Measurements from ENCODE around the gene CACNA1B. TPM values are rescaled to one million over a fixed set of nuclear protein-coding genes. Genes with fewer than 3 reads are reported as not detected.

Gene CACNA1B
- total and polyA plus RNA-seq, 2 of the 13 experiments (the other 11 are each of a cell fraction or from before 2014, with no cell fraction given) = under 0.01 to 0.04 TPM

- TF ChIP-seq SOX13 (IDR thresholded peaks at IDR 0.05) (no peak), SOX13 (CRISPR knock-in tag; conservative IDR thresholded peaks at IDR 0.05 in 1 of 2, IDR thresholded peaks at IDR 0.05 in 1 of 2) (no peak), MAZ (IDR thresholded peaks at IDR 0.05; ENCODE audit: borderline replicate concordance, low read depth, low read length) (no peak), MAZ (CRISPR knock-in tag; IDR thresholded peaks at IDR 0.05; ENCODE audit: low read depth) (no peak), PCBP1 (IDR thresholded peaks at IDR 0.05; ENCODE audit: borderline replicate concordance, low read depth, low read length) (no peak), ZNF615 (CRISPR knock-in tag; IDR thresholded peaks at IDR 0.05; ENCODE audit: borderline replicate concordance) (no peak), EED (CRISPR knock-in tag; IDR thresholded peaks at IDR 0.05) (no peak), ZNF484 (CRISPR knock-in tag; IDR thresholded peaks at IDR 0.05; ENCODE audit: borderline replicate concordance, low read depth) (no peak), HOXD1 (CRISPR knock-in tag; IDR thresholded peaks at IDR 0.05) (no peak), MED1 (CRISPR knock-in tag; IDR thresholded peaks at IDR 0.05) (no peak), TAF15 (IDR thresholded peaks at IDR 0.05; ENCODE audit: low read depth, low read length, poor library complexity, severe bottlenecking) (no peak)
Observed at GRCh38 chr9:137838576-137838975, 39.0 kb upstream of the CACNA1B start (continued).

- no TSS peak for BruUV-seq (replicated peaks)
- WGBS (ENCODE audit: low lambda C conversion rate) = 61% methylated on average over 9 of the region's 9 CpGs
- TF ChIP-seq ESRRA (CRISPR knock-in tag; IDR thresholded peaks at IDR 0.05; ENCODE audit: low read depth) (no peak), ZNF225 (CRISPR knock-in tag; IDR thresholded peaks at IDR 0.05) (no peak), ZNF570 (CRISPR knock-in tag; IDR thresholded peaks at IDR 0.05; ENCODE audit: borderline replicate concordance) (no peak), ZNF101 (CRISPR knock-in tag; IDR thresholded peaks at IDR 0.05; ENCODE audit: borderline replicate concordance, low read depth) (no peak), TERF1 (CRISPR knock-in tag; IDR thresholded peaks at IDR 0.05) (no peak), SP2 (CRISPR knock-in tag; IDR thresholded peaks at IDR 0.05) (no peak), GATAD1 (CRISPR knock-in tag; IDR thresholded peaks at IDR 0.05) (no peak), SMYD3 (CRISPR knock-in tag; IDR thresholded peaks at IDR 0.05) (no peak), ZKSCAN8 (CRISPR knock-in tag; IDR thresholded peaks at IDR 0.05; ENCODE audit: borderline replicate concordance) (no peak), ZNF263 (CRISPR knock-in tag; IDR thresholded peaks at IDR 0.05) (no peak), RARA (CRISPR knock-in tag; IDR thresholded peaks at IDR 0.05) (no peak), ZNF878 (CRISPR knock-in tag; IDR thresholded peaks at IDR 0.05) (no peak), RFX3 (CRISPR knock-in tag; IDR thresholded peaks at IDR 0.05) (no peak), BCL3 (CRISPR knock-in tag; IDR thresholded peaks at IDR 0.05) (no peak)
Observed at GRCh38 chr9:137843355-137843754, 34.2 kb upstream of the CACNA1B start.

More at GRCh38 chr9:137843355-137843754, 34.2 kb upstream of the CACNA1B start:
- Histone ChIP-seq H3K27ac (ENCODE audit: extremely low read length, insufficient read depth, low read length) (no peak overlapping the region), H3K36me3 (replicated peaks in 1 of 2; ENCODE audit: control insufficient read depth in 1 of 2, insufficient read depth in 2 of 2, low read length in 2 of 2) (no peaks in the 10 kb centered on the region), H3K9ac (ENCODE audit: insufficient read depth, low read depth, low read length) (no peak overlapping the region), H2AFZ (ENCODE audit: low read length) (no peak overlapping the region), H3K27me3 (ENCODE audit: control insufficient read depth in 1 of 2, insufficient read depth in 2 of 2, low read length in 2 of 2) (no peaks in the 10 kb centered on the region), H4K20me1 (ENCODE audit: insufficient read depth, low read length) (no peaks in the 10 kb centered on the region), H3K4me2 (ENCODE audit: low read depth, low read length) (no peak overlapping the region), H3K9me3 (ENCODE audit: low read length) (no peaks in the 10 kb centered on the region), H3K4me3 (replicated peaks in 1 of 3; ENCODE audit: insufficient read depth in 1 of 3, low read depth in 2 of 3, low read length in 3 of 3) (no peak overlapping the region), H3K4me1 (ENCODE audit: insufficient read depth, low read length) (no peaks in the 10 kb centered on the region), H3K79me2 (ENCODE audit: insufficient read depth, low read length) (no peaks in the 10 kb centered on the region)
- in situ Hi-C loops (cut with HindIII; ENCODE audit: extremely low pct_ligation_motif_present, low pct_unique_long_range_greater_than_20kb) = no loop called here
- FAIRE-seq (no peak), ATAC-seq (no peak), DNase-seq (ENCODE audit: low spot score) (no peak)
- ChIA-PET CTCF (ENCODE audit: low intra/inter-chr PET ratio, low total read pairs) (no interaction called here), POLR2A (no interaction called here)
- intact Hi-C loops (cut with micrococcal nuclease; ENCODE audit: unreplicated experiment) = no loop called here

Data from HepG2 (cell line).